HG03060 (cell line): ENCODE measurements around the gene FIS1.
A peak's percentile ranks its signal among the peaks of the same experiment; 100 is the strongest.
"Not testable (repeated sequence)": the region's sequence is repeated elsewhere in the genome, so short reads cannot be mapped to it uniquely, and the experiment has no call there.

Source experiments
- ATAC-seq: cut with Tn5 transposase; IDR thresholded peaks from one replicate; pipeline ENCODE4 v1.9.1; 2021; ENCODE audit warnings: low read depth, moderate number of reproducible peaks; ENCODE audit not compliant: unreplicated experiment

FIS1 gene

DNA sequence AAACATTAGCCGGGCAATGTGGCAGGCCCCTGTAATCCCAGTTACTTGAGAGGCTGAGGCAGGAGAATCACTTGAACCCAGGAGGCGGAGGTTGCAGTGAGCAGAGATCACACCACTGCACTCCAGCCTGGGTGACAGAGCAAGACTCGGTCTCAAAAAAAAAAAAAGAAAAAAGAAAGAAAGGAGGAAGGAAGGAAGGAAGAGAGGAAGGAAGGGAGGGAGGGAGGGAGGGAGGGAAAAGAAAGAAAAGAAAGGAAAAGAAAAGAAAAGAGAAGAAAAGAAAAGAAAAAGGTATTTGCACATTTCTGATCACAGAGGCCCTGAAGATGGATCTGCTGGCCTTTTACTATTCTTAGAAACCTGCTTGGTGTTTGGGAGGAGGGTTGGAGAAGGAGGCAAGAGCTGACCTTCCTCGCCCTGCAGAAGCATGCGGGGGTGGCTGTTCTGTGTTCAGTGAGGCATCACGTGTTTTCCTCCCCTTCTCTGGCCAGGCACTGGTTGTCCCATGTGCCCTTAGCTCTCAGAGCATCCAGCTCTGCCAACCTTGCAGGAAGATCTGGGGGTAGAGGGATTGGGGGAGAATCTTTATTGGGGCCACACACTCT lies 19.3 kb upstream of the FIS1 start:
- ATAC-seq, result not testable (repeated sequence)

DNA sequence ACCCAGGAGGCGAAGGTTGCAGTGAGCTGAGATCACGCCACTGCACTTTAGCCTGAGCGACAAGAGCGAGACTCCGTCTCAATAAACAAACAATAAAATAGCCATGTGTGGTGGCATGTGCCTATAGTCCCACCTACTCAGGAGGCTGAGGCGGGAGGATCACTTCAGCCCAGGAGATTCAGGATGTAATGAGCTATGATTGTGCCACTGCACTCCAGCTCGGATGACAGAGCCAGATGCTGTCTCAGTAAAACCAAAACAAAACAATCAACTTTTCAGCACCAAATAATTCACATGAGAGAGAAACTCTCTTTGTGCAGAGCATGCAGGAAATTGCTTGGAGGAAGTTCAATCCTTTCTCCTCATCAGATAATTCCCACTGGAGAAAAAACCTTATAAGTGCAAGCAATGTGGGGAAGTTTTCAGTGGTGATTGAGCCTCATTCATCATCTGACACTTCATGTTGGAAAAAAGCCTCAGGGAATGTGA lies 13.4 kb upstream of the FIS1 start:
- no peak for ATAC-seq

DNA sequence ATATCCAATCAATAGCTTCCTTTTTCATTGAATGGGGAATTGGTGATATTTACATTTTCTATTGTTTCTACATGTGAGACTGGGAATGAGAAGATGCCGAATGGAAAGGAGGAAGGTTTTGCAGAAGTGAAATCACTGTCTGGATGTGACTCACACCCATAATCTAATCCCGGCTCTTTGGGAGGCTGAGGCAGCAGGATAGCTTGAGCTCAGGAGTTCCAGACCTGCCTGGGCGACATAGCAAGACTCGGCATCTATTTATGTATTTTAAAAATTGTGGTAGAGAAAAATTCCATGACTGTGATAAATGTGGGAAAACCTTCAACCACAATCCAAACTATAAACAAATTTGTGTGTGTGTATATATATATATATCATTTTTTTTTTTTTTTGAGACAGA lies 10.9 kb upstream of the FIS1 start:
- no peak for ATAC-seq

DNA sequence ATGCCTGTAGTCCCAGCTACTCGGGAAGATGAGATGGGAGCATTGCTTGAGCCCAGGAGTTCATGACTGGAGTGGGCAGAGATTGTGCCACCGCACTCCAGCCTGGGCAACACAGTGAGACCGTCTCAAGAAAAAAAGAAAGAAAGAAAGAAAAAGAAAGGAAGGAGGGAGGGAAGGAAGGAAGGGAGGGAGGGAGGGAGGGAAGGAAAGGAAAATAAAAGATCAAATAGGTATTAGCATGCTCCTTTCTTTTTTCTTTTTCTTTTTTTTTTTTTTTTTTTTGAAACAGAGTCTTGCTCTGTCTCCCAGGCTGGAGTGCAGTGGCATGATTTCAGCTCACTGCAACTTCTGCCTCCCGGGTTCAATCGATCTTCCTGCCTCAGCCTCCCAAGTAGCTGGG lies 8.3 kb upstream of the FIS1 start:
- not testable (repeated sequence) for ATAC-seq

DNA sequence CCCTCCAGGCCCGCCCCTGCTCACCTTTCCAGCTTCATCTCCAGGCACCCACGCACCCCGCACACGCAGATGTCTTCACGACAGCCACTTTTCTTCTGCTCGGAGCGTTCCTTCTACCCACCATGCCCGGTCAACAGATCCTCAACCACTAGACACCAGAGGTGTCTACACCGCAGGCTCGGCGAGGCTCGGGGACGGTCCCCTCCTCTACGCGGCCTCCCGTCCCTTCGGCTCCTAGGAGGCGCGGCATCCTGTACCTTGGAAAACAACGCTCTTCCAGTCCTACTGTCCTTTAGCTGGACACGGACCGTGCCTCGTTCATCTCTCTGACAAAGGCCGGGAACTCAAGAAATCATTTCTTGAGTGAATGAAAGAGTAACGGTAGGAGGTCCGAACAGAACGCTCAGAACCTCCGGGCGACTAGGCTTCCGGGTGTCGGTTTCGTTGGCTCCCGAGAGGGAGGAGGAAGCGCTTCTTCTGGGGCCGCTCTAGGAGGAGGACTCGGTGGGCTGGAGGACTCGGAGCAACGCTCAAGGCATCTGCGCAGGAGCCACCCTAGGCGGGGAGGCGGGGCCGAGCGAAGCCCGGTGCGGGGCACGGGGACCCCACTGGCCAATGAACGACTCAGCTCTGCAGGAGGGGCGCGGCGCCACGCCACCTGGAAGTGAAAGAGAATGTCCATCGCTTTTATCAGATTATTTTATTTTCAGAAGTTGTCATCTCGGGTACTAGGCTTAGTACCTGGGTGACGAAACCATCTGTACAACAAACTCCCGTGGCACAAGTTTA lies 7.2 kb upstream of the FIS1 start:
- ATAC-seq, result peak; percentile 81

DNA sequence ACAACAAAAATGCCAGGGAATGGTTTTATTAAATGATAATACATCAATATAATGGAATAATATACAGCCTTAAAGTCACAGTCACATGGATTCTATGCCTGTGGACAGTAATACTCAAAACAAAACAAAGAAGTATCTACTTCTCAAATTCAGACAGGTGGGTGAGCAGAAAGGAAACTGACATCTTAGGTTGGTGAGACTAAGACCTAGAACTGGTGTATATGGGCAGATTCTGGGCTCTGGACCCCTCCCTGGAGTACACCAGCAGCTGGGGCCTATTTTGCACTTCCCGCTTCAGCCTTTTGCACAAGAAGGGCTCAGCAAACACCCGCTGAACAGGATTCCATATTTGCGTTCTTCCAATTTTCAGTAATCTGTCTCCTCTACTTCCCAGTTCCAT lies 5.4 kb upstream of the FIS1 start:
- ATAC-seq, result peak; percentile 36

DNA sequence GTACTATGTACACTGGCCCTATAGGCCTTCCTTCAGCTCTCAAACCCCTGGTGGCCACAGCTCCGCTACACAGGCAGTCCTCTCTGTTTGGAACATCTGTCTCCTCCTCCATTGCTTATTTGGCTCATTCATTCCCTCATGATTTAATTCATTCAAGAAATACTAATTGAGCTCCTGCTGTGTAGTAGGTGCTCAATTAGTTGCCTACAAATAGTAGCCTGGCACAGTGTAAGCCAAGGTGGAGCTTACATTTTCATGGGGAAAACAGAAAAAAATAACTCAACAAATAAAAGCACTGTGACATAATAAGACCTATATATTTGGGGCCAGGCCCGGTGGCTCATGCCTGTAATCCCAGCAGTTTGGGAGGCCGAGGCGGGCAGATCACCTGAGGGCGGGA lies 3.4 kb upstream of the FIS1 start:
- ATAC-seq, result no peak

DNA sequence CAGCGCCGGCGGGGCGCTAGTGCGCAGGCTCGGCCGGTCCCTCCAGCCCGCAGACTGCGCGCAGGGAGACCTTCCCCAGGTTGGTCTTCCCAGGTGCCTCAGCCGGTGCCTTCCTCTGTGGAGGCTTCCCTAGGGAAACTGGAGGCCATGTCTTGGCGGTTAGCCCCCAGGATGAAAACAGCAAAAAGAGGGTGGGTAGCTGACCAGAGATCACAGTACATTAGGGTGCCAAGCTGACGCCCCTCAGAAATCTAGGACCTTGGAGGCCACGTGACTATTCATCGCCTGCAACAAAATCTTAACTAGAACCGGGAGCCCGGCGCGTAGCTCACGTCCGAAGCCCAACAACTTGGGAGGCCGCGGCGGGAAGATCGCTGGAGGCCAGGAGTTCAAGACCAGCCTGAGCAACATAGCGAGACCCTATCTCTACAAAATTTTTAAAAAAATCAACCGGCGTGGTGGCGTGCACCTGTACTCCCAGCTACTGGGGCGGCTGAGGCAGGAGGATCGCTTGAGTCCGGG lies 327 bp upstream of the FIS1 start:
- no peak for ATAC-seq

DNA sequence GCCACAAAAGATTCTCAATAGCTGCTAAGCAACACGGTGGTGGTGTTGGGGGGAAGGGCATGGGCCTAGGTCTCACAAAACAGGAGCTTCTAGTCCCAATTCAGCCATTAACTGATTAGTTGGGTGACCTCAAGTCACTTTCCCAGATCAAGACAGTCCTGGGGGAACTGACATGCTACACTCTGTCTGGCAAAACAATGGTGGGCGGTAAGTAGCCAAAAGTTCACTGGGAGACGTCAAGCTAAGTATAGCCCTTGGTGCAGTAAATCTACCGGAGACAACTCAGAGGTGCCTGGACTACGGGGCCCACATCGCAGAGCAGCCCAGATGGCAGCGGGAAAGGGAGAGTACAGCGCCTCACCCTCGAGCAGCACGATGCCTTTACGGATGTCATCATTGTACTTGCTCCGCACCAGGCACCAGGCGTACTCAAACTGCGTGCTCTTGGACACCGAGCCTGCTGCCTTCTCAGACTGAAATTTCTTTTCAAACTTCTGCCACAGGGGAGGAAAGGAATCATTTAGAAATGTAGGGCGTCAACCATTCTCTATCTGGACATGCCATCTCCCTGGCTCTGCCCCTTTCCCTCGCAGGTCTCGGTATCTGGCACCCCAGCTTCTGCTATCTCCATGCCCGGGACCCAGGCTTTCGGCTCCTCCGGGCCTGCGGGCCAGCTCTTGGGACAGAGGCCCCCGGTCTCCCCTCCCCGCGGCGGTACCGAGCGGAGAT lies 1.1 kb downstream of the FIS1 start:
- ATAC-seq, result no peak

DNA sequence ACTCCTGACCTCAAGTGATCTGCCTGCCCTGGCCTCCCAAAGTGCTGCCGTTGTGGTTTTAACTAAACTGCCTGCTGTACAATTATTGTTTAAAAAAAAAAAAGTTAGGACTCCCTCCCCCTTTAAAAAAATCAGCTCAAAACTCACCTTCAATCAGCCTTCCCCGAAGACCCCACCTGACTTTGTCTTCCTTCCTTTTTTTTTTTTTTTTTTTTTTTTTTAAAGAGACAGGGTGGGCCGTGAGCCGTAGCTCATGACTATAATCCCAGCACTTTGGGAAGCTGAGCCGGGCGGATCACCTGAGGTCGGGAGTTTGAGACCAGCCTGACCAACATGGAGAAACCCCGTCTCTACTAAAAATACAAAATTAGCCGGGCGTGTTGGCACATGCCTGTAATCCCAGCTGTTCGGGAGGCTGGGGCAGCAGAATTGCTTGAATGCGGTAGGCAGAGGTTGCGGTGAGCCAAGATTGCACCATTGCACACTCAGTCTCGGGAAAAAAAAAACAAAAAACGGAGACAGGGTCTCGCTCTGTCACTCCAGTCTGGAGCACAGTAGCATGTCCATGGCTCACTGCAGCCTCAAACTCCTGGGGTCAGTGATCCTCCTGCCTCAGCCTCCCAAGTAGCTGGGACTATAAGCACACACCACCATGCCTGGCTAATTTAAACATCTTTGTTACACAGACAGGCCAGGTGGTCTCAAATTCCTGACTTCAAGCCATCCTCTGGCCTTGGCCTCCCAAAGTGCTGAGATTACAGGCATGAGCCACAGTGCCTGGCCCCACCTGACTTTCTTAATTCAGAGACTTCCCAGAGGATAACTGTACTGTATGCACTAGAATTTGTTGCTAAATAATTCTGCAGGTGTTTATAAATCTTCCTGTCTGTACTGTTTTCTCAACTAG lies 3.2 kb downstream of the FIS1 start:
- no peak for ATAC-seq

DNA sequence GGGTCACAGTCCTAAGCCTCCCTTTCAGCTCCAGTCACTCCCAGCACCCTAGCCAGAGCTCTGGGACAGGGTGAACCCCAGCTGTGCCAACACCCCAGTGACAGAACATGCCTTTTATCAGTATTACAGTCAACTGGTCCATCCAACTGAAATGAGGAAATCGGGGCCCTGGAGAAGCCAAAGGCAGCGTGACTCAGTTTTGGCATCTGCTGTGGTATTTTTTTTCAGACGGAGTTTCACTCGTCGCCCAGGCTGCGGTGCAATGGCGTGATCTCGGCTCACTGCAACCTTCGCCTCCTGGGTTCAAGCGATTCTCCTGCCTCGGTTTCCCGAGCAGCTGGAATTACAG lies 3.9 kb downstream of the FIS1 start:
- no peak for ATAC-seq

DNA sequence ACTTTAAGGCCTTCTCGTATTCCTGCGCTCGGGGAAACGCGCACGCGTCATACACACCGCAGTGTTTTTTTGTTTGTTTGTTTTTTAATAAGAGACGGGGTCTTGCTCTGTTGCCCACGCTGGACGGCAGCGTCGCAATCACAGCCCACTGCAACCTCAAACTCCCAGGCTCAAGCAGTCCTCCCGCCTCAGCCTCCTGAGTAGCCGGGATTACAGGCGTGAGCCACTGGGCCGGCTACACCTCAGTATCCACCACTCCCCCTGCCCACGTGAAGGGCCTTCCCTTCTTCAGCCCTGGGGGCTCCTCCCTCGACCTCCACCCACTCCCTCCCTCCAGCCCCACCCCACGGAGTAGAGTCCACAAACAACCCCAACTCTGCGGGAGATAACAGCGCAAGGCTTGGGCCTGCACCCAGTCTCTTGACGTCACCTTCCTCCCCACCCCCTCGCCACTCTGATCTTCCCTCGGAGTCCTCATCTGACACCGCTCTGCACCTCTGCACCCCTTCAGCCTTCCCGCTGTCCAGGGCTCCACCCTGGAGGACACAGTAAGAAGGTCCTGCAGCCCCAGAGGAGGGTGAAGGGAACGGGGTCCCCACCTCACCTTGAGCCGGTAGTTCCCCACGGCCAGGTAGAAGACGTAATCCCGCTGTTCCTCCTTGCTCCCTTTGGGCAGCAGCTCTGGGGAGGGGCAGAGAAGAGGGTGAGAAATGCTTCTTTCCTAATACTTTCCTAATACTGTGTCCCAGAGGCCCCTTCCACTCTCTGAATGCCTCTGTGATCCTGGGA lies 4.5 kb downstream of the FIS1 start:
- ATAC-seq, result no peak

DNA sequence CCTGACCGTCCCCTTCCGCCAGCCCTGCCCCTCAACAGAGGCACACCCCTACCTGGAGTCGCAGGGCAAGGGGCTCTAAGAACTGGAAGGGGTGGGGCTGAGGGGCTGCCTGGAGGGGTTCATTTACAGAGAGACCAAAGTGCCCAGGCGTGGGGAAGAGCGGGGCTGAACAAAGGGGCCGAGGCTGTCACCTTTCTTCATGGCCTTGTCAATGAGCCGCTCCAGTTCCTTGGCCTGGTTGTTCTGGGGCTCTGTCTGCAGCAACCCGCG lies 5.0 kb downstream of the FIS1 start:
- ATAC-seq, result no peak

DNA sequence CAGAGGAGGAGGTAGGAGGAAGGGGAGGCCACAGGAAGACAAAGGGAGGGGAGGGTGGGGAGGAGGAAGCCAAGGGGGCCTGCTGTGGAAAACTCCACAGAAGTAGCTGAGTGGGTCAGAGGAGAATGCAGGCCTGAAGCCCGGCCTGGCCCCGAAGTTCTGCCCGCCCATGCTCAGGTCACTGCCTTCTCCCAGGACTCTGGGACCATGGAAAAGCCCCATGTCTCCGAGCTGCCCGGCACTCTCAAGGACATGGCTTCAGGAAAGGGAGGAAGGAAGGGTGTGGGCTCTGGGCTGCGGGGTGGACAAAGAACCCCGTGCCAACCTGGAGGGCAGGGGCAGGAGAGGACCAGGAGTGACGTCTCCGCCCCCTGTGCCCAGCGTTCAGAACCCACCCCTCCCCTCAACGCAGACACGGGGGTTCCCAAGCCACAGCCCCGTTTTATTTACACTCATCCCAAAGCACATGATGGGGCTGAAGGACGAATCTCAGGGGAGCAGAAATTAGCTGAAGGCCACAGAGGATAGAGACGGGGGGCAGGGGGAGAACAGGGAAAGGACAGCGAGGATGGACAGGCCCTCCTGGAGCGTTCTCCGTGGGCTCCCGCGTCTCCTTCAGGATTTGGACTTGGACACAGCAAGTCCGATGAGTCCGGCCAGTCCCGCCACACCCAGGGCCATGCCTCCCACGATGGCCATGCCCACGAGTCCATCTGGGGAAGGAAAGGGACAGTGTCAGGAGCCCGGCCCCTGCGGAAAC lies 5.5 kb downstream of the FIS1 start:
- no peak for ATAC-seq

DNA sequence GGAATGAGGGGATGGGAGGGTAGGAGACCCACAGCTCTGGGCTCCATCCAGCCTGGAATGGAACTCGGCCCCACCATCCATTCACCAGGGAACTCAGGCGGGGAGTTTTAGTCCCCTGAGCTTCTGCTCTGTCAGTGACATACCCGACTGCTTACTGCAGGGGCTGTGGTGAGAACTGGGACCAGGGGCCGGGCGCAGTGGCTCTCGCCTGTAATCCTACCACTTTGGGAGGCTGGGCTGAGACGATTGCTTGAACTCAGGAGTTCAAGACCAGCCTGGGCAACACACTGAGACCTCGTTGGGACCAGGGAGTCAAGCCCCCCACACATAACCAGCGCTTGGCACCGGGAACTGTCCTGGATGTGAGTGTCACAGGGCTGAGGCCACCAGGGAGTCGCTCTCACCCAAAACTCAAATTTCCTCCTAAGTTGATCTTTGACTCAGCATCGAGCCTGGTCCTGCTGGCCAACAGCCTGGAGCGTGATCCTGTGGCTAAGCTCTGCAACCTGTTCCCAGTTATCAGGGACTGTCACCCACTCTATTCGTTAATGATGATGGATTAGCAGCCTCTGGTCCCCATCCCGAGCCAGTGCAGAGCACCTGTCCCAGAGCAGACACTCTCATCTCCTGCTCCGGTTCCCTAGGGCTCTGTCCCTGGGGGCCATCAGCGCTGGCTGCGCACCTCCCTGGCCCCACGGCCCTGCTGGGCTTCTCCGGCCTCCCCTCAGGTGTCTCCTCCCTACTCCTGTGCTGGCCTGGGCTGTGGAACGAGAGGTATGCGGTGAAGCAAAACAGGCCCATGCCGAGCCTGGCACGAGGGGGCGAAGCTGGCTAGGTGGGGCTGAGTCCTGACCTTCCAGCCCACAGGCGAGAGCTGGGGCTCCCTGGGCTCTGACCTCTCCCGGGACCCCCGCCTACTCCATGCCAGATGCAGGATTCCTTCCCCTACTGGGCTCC lies 6.4 kb downstream of the FIS1 start:
- ATAC-seq, result no peak

DNA sequence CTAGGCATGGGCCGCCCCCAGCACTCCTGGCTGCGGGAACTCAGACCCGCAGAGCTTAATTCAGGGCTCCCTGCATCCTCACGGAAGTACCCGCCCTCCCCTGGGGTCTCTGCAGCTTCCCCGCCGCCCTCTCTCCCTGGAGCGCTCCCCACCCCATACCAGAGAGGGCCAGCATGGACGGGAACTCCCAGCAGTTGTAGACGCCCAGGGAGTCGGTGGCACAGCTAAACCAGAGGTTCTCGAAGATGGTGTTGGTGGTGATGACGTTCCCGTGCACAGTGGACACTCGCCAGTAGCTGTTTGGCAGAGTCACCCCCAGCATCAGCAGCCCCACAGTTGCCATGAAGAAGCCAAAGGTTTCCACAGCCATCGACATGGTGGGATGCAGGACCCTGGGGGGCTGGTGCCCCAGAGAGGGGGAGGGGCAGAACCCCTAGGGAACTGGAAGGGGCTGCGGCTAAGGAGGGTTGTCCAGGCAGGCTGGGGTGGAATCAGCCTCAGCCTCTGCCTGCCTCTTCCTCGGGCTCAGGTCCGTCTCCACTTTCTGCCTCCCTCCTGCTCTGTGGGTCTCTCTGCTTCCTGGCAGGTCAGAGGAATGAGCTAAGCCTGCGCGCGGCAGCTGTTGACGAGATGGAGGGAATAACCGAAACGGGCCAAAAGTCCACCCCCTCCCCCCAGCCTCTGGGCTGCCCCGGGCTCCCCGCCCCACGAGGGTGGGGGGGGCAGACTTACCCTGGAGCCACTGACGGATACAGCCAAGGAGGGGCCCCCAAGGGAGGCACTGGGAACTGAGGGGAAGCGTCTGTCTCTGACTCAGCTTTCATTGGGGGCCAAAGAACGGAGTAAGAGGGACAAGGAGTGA lies 7.4 kb downstream of the FIS1 start, which contains the start of gene CLDN15:
TSS of gene CLDN15 (minus strand) at position 597 of the 862 bp plus-strand sequence. CDS start at position 376, 221 bp downstream.
- no peak for ATAC-seq

DNA sequence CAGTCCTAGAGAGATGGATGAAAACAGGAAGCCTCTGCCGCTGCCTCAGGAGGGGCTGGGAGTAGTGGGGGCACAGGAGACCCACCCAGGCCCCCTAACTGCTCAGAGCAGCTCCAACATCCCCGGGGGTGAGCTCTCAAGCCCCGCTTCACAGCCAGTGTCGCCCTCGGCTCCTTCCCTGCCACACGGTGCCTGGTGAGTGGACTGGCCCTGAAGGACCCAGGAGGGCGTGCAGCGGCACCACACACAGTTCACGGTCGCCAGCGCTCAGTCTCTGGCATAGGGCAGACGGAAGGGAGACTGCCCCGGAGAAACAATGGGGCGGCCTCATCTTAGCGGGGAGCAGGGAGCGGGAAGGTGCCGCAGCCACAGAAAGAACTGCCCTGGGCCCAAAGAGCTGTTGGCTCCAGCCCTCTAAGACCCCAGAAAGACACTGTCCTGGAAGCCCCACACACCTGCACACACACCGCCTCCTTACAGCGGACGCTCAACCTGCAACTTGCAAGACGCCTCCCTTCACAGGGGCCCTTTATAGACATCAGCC lies 8.5 kb downstream of the FIS1 start:
- ATAC-seq, result no peak
